Uterus (tissue), 2 donors: ENCODE data around the gene TRPT1.

Experiments
- POLR2A ChIP-seq, 2 donors: fragments of 450-650 bp; IDR thresholded peaks; one replicate each; pipeline ENCODE4 v1.6.1; 2016; ENCODE audit warnings: antibody characterized with exemption in 2 of 2, mild to moderate bottlenecking in 1 of 2, moderate library complexity in 1 of 2
- TF ChIP-seq, protein P1 (sequence below), 4 experiments: fragments of 200-600 bp in 2 of 4; fragments of 450-650 bp in 2 of 4; sonication (generic) in 2 of 4; IDR thresholded peaks; one replicate each; pipeline ENCODE4 v1.5.1; 2016 to 2019; ENCODE audit warnings: antibody characterized with exemption in 4 of 4, mild to moderate bottlenecking in 2 of 4, moderate library complexity in 1 of 4

DNA sequence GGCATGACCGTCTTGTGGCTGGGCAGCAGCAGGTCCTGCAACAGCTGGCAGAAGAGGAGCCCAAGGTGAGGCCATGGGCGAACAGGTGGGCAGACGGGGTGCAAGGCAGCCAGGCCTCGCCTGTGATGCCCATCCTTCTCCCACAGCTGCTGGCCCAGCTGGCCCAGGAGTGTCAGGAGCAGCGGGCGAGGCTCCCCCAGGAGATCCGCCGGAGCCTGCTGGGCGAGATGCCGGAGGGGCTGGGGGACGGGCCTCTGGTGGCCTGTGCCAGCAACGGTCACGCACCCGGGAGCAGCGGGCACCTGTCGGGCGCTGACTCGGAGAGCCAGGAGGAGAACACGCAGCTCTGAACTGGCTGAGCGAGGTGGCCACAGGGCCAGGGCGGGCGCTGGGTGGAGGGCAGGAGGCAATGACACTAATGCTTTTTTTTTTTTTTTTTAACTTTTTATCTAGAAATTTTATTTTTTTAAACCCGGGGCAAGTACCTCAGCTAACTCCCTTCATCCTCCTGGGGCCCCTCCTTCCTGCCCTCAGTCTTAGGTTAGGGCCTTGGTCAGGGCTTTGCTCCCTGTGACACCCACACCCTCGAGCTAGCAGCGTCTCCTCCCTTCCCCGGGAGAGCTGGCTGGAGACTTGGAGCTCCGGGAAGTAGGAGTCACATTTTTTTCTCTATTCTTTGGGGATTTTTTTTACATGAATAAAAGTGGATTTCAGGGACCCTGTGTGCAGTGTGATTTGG lies 41.4 kb upstream of the TRPT1 start:
- TF ChIP-seq, protein P1, sequence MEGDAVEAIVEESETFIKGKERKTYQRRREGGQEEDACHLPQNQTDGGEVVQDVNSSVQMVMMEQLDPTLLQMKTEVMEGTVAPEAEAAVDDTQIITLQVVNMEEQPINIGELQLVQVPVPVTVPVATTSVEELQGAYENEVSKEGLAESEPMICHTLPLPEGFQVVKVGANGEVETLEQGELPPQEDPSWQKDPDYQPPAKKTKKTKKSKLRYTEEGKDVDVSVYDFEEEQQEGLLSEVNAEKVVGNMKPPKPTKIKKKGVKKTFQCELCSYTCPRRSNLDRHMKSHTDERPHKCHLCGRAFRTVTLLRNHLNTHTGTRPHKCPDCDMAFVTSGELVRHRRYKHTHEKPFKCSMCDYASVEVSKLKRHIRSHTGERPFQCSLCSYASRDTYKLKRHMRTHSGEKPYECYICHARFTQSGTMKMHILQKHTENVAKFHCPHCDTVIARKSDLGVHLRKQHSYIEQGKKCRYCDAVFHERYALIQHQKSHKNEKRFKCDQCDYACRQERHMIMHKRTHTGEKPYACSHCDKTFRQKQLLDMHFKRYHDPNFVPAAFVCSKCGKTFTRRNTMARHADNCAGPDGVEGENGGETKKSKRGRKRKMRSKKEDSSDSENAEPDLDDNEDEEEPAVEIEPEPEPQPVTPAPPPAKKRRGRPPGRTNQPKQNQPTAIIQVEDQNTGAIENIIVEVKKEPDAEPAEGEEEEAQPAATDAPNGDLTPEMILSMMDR (IDR thresholded peaks at IDR 0.05): no peak
- TF ChIP-seq POLR2A (IDR thresholded peaks at IDR 0.05): no peak
